GM12878 (cell line): ENCODE measurements around the gene CSPG5. TPM values are rescaled to one million over a fixed set of nuclear protein-coding genes. Genes with fewer than 3 reads are reported as not detected.

Experiments used
- ATAC-seq: fragments of 200-7000 bp; cut with Tn5 transposase; 3 replicates; pipeline ENCODE4 v1.9.1; 2020; ENCODE audit warnings: mild to moderate bottlenecking, moderate library complexity
- BruUV-seq: library from RNA; stranded (reverse); fragments of 400-500 nt; replicated peaks from 2 replicates; lab custom pipeline; 2021; lab: Mats Ljungman, UMichigan
- CTCF ChIA-PET: fragments of 300-600 bp; sonication (Branson Sonifier 250); formaldehyde crosslinking; extraction: SDS; loops from one replicate; lab custom pipeline; 2021; ENCODE audit warnings: inconsistent platforms; lab: Yijun Ruan, JAX
- POLR2A ChIA-PET: fragments of 350-600 bp; formaldehyde crosslinking; extraction: SDS; loops from one replicate; lab custom pipeline; 2021; ENCODE audit warnings: inconsistent platforms; lab: Charles Lee
- RAD21 ChIA-PET: fragments of 300-600 bp; sonication (Branson Sonifier 250); formaldehyde crosslinking; loops from one replicate; lab custom pipeline; 2023; ENCODE audit warnings: antibody characterized with exemption; ENCODE audit not compliant: unreplicated experiment; lab: Charles Lee
- SMC1A ChIA-PET: fragments of 300-600 bp; sonication (Branson Sonifier 250); formaldehyde crosslinking; loops from one replicate; lab custom pipeline; 2023; ENCODE audit not compliant: unreplicated experiment, uncharacterized antibody; lab: Charles Lee
- DNase-seq: peaks from one replicate; pipeline ENCODE4 v3.0.0-alpha.2; 2011; ENCODE audit warnings: low read depth, low spot score
- FAIRE-seq: peaks from 3 replicates; lab custom pipeline; 2011; peaks lifted over from hg19 to GRCh38; lab: Jason Lieb, UNC
- H2AFZ ChIP-seq: 2 replicates; pipeline ENCODE4 v1.6.0; 2011; ENCODE audit warnings: low read depth, low read length, control low read depth; ENCODE audit not compliant: control insufficient read depth
- H3K27ac ChIP-seq: 2 replicates; pipeline ENCODE4 v1.5.1; 2011; ENCODE audit warnings: control low read depth; ENCODE audit not compliant: control insufficient read depth, insufficient read depth
- H3K27me3 ChIP-seq, 2 experiments: replicated peaks in 1 of 2; 2 replicates each; pipeline versions ENCODE4 v1.6.0 to v1.6.1; 2011; ENCODE audit warnings: low read length in 1 of 2; ENCODE audit not compliant: control insufficient read depth in 2 of 2, insufficient read depth in 2 of 2
- H3K36me3 ChIP-seq, 2 experiments: 2 replicates each; pipeline ENCODE4 v1.5.1; 2011; ENCODE audit warnings: low read length in 1 of 2; ENCODE audit not compliant: control insufficient read depth in 2 of 2, insufficient read depth in 2 of 2
- H3K4me1 ChIP-seq: 2 replicates; pipeline ENCODE4 v1.6.1; 2011; ENCODE audit warnings: mild to moderate bottlenecking, low read length, moderate library complexity, mixed read lengths; ENCODE audit not compliant: control insufficient read depth, insufficient read depth
- H3K4me2 ChIP-seq: 2 replicates; pipeline ENCODE4 v1.6.0; 2011; ENCODE audit warnings: control low read depth; ENCODE audit not compliant: control insufficient read depth, insufficient read depth
- H3K4me3 ChIP-seq: fragments of 200-600 bp; sonication (generic); 2 replicates; pipeline ENCODE4 v1.5.1; 2016
- H3K79me2 ChIP-seq: 2 replicates; pipeline ENCODE4 v1.6.0; 2011; ENCODE audit warnings: low read length; ENCODE audit not compliant: control insufficient read depth, insufficient read depth
- H3K9ac ChIP-seq: 2 replicates; pipeline ENCODE4 v1.8.0; 2011; ENCODE audit warnings: low read length, control low read depth, mixed read lengths; ENCODE audit not compliant: control insufficient read depth, insufficient read depth
- H3K9me3 ChIP-seq: replicated peaks from 3 replicates; pipeline ENCODE4 v1.5.1; 2011; ENCODE audit warnings: mild to moderate bottlenecking, low read length; ENCODE audit not compliant: control insufficient read depth, insufficient read depth
- H4K20me1 ChIP-seq: 2 replicates; pipeline ENCODE4 v1.6.0; 2011; ENCODE audit not compliant: control insufficient read depth, insufficient read depth
- CREB1 ChIP-seq: IDR thresholded peaks from 2 replicates; pipeline ENCODE4 v1.6.1; 2012; ENCODE audit warnings: low read depth, mild to moderate bottlenecking, inconsistent platforms
- EP300 ChIP-seq, 2 experiments: fragments of 150-350 bp in 1 of 2; IDR thresholded peaks; 2 replicates each; pipeline ENCODE4 v1.6.1; 2011 to 2012; ENCODE audit warnings: low read depth in 2 of 2, low read length in 2 of 2, borderline replicate concordance in 1 of 2, improper control_type of control experiment in 1 of 2, inconsistent platforms in 1 of 2; ENCODE audit not compliant: control insufficient read depth in 1 of 2
- FOXM1 ChIP-seq: IDR thresholded peaks from 2 replicates; pipeline ENCODE4 v1.6.1; 2012; ENCODE audit warnings: low read depth, mild to moderate bottlenecking, inconsistent platforms, low read length, moderate library complexity
- GATAD2B ChIP-seq: fragments of 450-650 bp; conservative IDR thresholded peaks from 2 replicates; pipeline ENCODE4 v1.6.1; 2017; ENCODE audit warnings: low read depth, mild to moderate bottlenecking, moderate library complexity
- NFIC ChIP-seq: IDR thresholded peaks from 2 replicates; pipeline ENCODE4 v1.6.1; 2012; ENCODE audit warnings: low read depth, mild to moderate bottlenecking, inconsistent platforms, low read length, moderate library complexity
- NR2C2 ChIP-seq: IDR thresholded peaks from 2 replicates; pipeline ENCODE4 v1.6.1; 2011; ENCODE audit warnings: borderline replicate concordance, low read depth; ENCODE audit not compliant: control insufficient read depth, insufficient read length
- RB1 ChIP-seq: fragments of 450-650 bp; formaldehyde crosslinking; IDR thresholded peaks from 2 replicates; pipeline ENCODE4 v1.6.1; 2017; ENCODE audit warnings: mild to moderate bottlenecking, borderline replicate concordance
- SREBF2 ChIP-seq: IDR thresholded peaks from 2 replicates; pipeline ENCODE4 v1.6.1; 2012; ENCODE audit warnings: mild to moderate bottlenecking, low read length
- STAT3 ChIP-seq: IDR thresholded peaks from 2 replicates; pipeline ENCODE4 v1.6.1; 2011; ENCODE audit warnings: low read depth, low read length, improper control_type of control experiment
- YBX1 ChIP-seq: fragments of 450-650 bp; IDR thresholded peaks from 2 replicates; pipeline ENCODE4 v1.6.1; 2016; ENCODE audit warnings: antibody characterized with exemption
- ZNF384 ChIP-seq: IDR thresholded peaks from 2 replicates; pipeline ENCODE4 v1.6.1; 2012; ENCODE audit warnings: low read depth, mild to moderate bottlenecking, low read length, improper control_type of control experiment, borderline replicate concordance
- ZSCAN29 ChIP-seq: fragments of 450-650 bp; IDR thresholded peaks from 2 replicates; pipeline ENCODE4 v1.6.1; 2017; ENCODE audit warnings: mild to moderate bottlenecking, moderate library complexity
- WGBS: methylation state at CpG from one replicate; pipeline ENCODE4 v1.1.6; 2016; ENCODE audit warnings: low lambda C conversion rate; ENCODE audit not compliant: insufficient replicate concordance, insufficient coverage; ENCODE audit errors: missing lambda C conversion rate; 5-methylcytosine and 5-hydroxymethylcytosine counted together
- in situ Hi-C: fragments of 300-500 bp; cut with MboI; formaldehyde crosslinking; loops from 9 replicates; pipeline ENCODE4 v1.14.3; 2018; ENCODE audit warnings: mixed read lengths
- intact Hi-C: fragments of 100-400 bp; cut with micrococcal nuclease; formaldehyde crosslinking; loops from one replicate; pipeline ENCODE4 v1.14.2; 2022; ENCODE audit not compliant: unreplicated experiment
- polyA plus RNA-seq, 11 experiments: library from polyadenylated mRNA; depleted of rRNA in 4 of 11; unstranded in 6 of 11; stranded (reverse) in 5 of 11; fragments of >200 nt; fragmentation: Nextera tagmentation in 4 of 11; fragmentation: Illumina TruSeq in 1 of 11; extraction: Ambion mirVana in 4 of 11; extraction: Trizol in 1 of 11; gene quantifications; 1 replicate in 1 of 11; 2 replicates in 10 of 11; pipeline versions ENCODE4 v1.2.1 to v1.2.3, GENCODE V29; 2011 to 2016; ENCODE audit warnings: inconsistent platforms in 2 of 11, missing spikeins in 2 of 11, low read depth in 1 of 11
- total RNA-seq, 4 experiments: library from RNA; depleted of rRNA in 3 of 4; stranded (reverse); fragments of >200 nt in 3 of 4; fragmentation: Illumina TruSeq in 1 of 4; extraction: Trizol in 1 of 4; gene quantifications; 2 replicates each; pipeline versions ENCODE4 v1.2.1 to v1.2.3, GENCODE V29; 2013 to 2021
- TF ChIP-seq, protein P1 (sequence below): fragments of 450-650 bp; IDR thresholded peaks from 2 replicates; pipeline ENCODE4 v1.6.1; 2017; ENCODE audit warnings: antibody characterized with exemption, mild to moderate bottlenecking, moderate library complexity
- TF ChIP-seq, protein P2 (sequence below): IDR thresholded peaks from 2 replicates; pipeline ENCODE4 v1.6.1; 2012; ENCODE audit warnings: low read length, inconsistent platforms
- TF ChIP-seq, protein P3 (sequence below): IDR thresholded peaks from 2 replicates; pipeline ENCODE4 v1.6.1; 2011; ENCODE audit warnings: borderline replicate concordance, low read depth, mild to moderate bottlenecking, moderate library complexity, mixed read lengths, low read length; ENCODE audit not compliant: insufficient read depth; ENCODE audit errors: extremely low read length
- TF ChIP-seq, protein P4 (sequence below): IDR thresholded peaks from 2 replicates; pipeline ENCODE4 v1.6.1; 2011; ENCODE audit warnings: borderline replicate concordance, low read depth, mild to moderate bottlenecking, moderate library complexity, low read length; ENCODE audit not compliant: insufficient read depth, poor library complexity, severe bottlenecking

Gene CSPG5
- total and polyA plus RNA-seq, 10 of the 15 experiments (the other 5 are each of a cell fraction or from before 2014, with no cell fraction given), result 0.08 to 0.17 TPM; not detected in 8

DNA sequence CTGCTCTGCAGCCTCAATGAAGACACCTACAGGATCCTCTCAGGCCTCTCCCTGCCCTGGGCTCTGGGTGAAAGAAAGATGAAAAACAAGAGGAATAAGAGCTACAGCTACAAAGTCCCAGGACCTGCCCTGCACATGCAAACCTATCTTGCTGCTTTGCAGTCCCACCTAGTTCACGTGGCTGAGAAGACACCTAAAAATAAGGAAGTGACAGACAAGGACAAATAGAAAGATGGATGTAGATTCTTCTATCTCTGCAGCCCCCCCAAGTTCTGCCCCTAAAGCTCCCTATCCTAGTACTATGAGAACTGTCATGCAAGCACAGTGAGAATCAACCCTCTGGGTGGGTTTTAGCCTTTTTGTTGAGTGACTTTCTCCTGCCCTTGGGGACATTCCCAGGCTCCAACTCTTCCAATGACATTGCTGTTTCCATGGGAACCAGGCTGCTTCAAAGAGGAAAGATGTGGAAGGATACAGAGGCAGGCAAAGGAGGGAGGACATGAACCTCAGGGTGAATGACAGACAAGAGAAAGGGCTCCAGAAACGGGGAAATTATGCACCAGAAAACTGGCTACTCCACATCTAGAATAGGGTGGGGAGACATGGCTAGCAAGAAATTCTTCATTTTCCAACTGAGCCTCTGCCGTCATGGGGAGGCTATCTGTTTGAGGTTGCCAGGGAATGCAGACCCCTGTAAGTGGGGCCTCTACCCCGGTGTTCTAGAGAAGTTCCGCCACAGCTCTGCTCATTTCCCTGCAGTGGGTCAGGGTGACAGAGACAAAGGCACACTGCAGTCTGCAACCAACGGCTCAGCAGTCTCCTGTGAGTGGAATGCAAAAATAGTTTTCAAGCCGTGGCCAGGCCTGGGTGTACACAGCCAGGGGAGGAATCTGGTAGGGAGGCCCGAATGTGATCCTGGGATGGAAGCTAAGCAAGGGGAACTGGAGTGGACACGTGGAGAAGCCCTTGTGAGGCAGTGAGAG is 5.2 kb downstream of the CSPG5 start:
- ChIA-PET RAD21 (no interaction called here), CTCF (no interaction called here), POLR2A (no interaction called here), SMC1A (interaction anchor here (0.7 to 2.1 kb wide), 3 partner anchors 9 to 16 kb away, joined by 3 to 5 read pairs (median 3); no protein-coding TSS in a partner anchor)
- Histone ChIP-seq H3K9me3 (no peaks in the 10 kb centered on the region), H3K4me2 (no peak overlapping the region), H3K4me3 (no peak overlapping the region), H3K27me3 (peaks cover 3 to 5% of the 10 kb centered on the region in 2 experiments; a peak in 2 of 4 replicates), H4K20me1 (no peaks in the 10 kb centered on the region), H3K4me1 (no peaks in the 10 kb centered on the region), H3K79me2 (no peaks in the 10 kb centered on the region), H3K9ac (no peak overlapping the region), H2AFZ (no peak overlapping the region), H3K27ac (no peak overlapping the region), H3K36me3 (no peaks in the 10 kb centered on the region)
- ATAC-seq (no peak), DNase-seq (no peak), FAIRE-seq (no peak)
- intact Hi-C loops (no loop called here), in situ Hi-C loops (no loop called here)
- BruUV-seq, result no TSS peak
- 23% methylated on average over 9 of the region's 9 CpGs for WGBS
- no peak for TF ChIP-seq NFIC
- TF ChIP-seq, protein P1, sequence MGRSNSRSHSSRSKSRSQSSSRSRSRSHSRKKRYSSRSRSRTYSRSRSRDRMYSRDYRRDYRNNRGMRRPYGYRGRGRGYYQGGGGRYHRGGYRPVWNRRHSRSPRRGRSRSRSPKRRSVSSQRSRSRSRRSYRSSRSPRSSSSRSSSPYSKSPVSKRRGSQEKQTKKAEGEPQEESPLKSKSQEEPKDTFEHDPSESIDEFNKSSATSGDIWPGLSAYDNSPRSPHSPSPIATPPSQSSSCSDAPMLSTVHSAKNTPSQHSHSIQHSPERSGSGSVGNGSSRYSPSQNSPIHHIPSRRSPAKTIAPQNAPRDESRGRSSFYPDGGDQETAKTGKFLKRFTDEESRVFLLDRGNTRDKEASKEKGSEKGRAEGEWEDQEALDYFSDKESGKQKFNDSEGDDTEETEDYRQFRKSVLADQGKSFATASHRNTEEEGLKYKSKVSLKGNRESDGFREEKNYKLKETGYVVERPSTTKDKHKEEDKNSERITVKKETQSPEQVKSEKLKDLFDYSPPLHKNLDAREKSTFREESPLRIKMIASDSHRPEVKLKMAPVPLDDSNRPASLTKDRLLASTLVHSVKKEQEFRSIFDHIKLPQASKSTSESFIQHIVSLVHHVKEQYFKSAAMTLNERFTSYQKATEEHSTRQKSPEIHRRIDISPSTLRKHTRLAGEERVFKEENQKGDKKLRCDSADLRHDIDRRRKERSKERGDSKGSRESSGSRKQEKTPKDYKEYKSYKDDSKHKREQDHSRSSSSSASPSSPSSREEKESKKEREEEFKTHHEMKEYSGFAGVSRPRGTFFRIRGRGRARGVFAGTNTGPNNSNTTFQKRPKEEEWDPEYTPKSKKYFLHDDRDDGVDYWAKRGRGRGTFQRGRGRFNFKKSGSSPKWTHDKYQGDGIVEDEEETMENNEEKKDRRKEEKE, result no peak
- TF ChIP-seq SREBF2, result no peak
- no peak for TF ChIP-seq GATAD2B
- TF ChIP-seq YBX1, result no peak
- TF ChIP-seq, protein P2, sequence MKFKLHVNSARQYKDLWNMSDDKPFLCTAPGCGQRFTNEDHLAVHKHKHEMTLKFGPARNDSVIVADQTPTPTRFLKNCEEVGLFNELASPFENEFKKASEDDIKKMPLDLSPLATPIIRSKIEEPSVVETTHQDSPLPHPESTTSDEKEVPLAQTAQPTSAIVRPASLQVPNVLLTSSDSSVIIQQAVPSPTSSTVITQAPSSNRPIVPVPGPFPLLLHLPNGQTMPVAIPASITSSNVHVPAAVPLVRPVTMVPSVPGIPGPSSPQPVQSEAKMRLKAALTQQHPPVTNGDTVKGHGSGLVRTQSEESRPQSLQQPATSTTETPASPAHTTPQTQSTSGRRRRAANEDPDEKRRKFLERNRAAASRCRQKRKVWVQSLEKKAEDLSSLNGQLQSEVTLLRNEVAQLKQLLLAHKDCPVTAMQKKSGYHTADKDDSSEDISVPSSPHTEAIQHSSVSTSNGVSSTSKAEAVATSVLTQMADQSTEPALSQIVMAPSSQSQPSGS, result no peak
- TF ChIP-seq, protein P3, sequence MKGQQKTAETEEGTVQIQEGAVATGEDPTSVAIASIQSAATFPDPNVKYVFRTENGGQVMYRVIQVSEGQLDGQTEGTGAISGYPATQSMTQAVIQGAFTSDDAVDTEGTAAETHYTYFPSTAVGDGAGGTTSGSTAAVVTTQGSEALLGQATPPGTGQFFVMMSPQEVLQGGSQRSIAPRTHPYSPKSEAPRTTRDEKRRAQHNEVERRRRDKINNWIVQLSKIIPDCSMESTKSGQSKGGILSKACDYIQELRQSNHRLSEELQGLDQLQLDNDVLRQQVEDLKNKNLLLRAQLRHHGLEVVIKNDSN, result no peak
- TF ChIP-seq ZNF384, result no peak
- no peak for TF ChIP-seq RB1
- TF ChIP-seq FOXM1, result no peak
- TF ChIP-seq STAT3, result no peak
- no peak for TF ChIP-seq CREB1
- TF ChIP-seq NR2C2, result no peak
- TF ChIP-seq EP300 (IDR thresholded peaks at IDR 0.05; ENCODE audit: borderline replicate concordance in 1 of 2, control insufficient read depth in 1 of 2, low read depth in 2 of 2, low read length in 2 of 2), result no peak
- TF ChIP-seq ZSCAN29, result no peak
- TF ChIP-seq, protein P4, sequence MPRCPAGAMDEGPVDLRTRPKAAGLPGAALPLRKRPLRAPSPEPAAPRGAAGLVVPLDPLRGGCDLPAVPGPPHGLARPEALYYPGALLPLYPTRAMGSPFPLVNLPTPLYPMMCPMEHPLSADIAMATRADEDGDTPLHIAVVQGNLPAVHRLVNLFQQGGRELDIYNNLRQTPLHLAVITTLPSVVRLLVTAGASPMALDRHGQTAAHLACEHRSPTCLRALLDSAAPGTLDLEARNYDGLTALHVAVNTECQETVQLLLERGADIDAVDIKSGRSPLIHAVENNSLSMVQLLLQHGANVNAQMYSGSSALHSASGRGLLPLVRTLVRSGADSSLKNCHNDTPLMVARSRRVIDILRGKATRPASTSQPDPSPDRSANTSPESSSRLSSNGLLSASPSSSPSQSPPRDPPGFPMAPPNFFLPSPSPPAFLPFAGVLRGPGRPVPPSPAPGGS, result no peak
